Cerebellar nuclear complex (tissue), 1 donor: ENCODE data around the gene LMO2.

Experiments
- DNase-seq, 2 experiments: peaks; one replicate each; lab custom pipeline; 2025; lab: John Stamatoyannopoulos, UW

LMO2 gene

GRCh38 chr11:33887886-33888285 is 4.0 kb downstream of the LMO2 start:
- DNase-seq = no peak

GRCh38 chr11:33885338-33886005 is 6.4 kb downstream of the LMO2 start:
- DNase-seq = no peak

- DNase-seq = no peak
These were observed 7.3 kb downstream of the LMO2 start for GRCh38 chr11:33884601-33885000.

GRCh38 chr11:33884035-33884434 is 7.8 kb downstream of the LMO2 start:
- DNase-seq = no peak

GRCh38 chr11:33881651-33882503 is 10.0 kb downstream of the LMO2 start:
- DNase-seq = no peak

GRCh38 chr11:33880979-33881378 is 10.9 kb downstream of the LMO2 start:
- DNase-seq = no peak

- DNase-seq = no peak
These were observed 12.5 kb downstream of the LMO2 start for GRCh38 chr11:33879375-33879774.

GRCh38 chr11:33877038-33877437 is 14.8 kb downstream of the LMO2 start:
- no peak for DNase-seq

GRCh38 chr11:33875621-33876294 is 16.1 kb downstream of the LMO2 start:
- no peak for DNase-seq

GRCh38 chr11:33874910-33875490 is 16.9 kb downstream of the LMO2 start:
- no peak for DNase-seq

- DNase-seq = no peak
These were observed 17.4 kb downstream of the LMO2 start for GRCh38 chr11:33874433-33874832.

GRCh38 chr11:33869481-33870422 is 22.1 kb downstream of the LMO2 start:
- DNase-seq = no peak

- DNase-seq = no peak
These were observed 23.0 kb downstream of the LMO2 start for GRCh38 chr11:33868647-33869461.

GRCh38 chr11:33867996-33868646 is 23.8 kb downstream of the LMO2 start:
- DNase-seq = no peak

GRCh38 chr11:33867561-33867960 is 24.3 kb downstream of the LMO2 start:
- no peak for DNase-seq

- DNase-seq = no peak
These were observed 24.9 kb downstream of the LMO2 start for GRCh38 chr11:33866936-33867335.

- no peak for DNase-seq
These were observed 27.4 kb downstream of the LMO2 start for GRCh38 chr11:33864479-33864878.

GRCh38 chr11:33863418-33864172 is 28.3 kb downstream of the LMO2 start:
- no peak for DNase-seq

- no peak for DNase-seq
These were observed 29.8 kb downstream of the LMO2 start for GRCh38 chr11:33861941-33862589.
